Mucosa of descending colon (tissue), 3 donors: ENCODE data around the gene CSHL1. TPM values are rescaled to one million over a fixed set of nuclear protein-coding genes. Genes with fewer than 3 reads are reported as not detected.
A peak's percentile ranks its signal among the peaks of the same experiment; 100 is the strongest.
"Not testable (repeated sequence)": the region's sequence is repeated elsewhere in the genome, so short reads cannot be mapped to it uniquely, and the experiment has no call there.

Source experiments
- ATAC-seq: fragments of 200-7000 bp; cut with Tn5 transposase; one replicate; pipeline ENCODE4 v1.9.1; 2020; ENCODE audit warnings: mild to moderate bottlenecking, moderate library complexity
- DNase-seq, 3 donors: peaks; one replicate each; pipeline ENCODE4 v3.0.0-alpha.2; 2020
- H3K36me3 ChIP-seq: fragments of 200-600 bp; one replicate; pipeline ENCODE4 v1.8.0; 2021; ENCODE audit warnings: low read depth, mild to moderate bottlenecking
- H3K4me1 ChIP-seq: fragments of 200-600 bp; one replicate; pipeline ENCODE4 v1.8.0; 2021; ENCODE audit warnings: low read depth, mild to moderate bottlenecking
- H3K4me3 ChIP-seq: fragments of 200-600 bp; one replicate; pipeline ENCODE4 v1.8.0; 2021; ENCODE audit warnings: mild to moderate bottlenecking
- H3K9me3 ChIP-seq: fragments of 200-600 bp; one replicate; pipeline ENCODE4 v1.8.0; 2021; ENCODE audit warnings: mild to moderate bottlenecking
- CTCF ChIP-seq: fragments of 200-600 bp; IDR thresholded peaks from one replicate; pipeline ENCODE4 v1.8.0; 2022; ENCODE audit warnings: antibody characterized with exemption, mild to moderate bottlenecking
- intact Hi-C, 2 donors: fragments of 100-400 bp; cut with DNase I in 1 of 2; cut with micrococcal nuclease in 1 of 2; formaldehyde crosslinking; loops; one replicate each; pipeline versions ENCODE4 v1.11.0 to v1.11.1; 2022; cut with DNase I, micrococcal nuclease
- total RNA-seq, 3 donors: library from RNA; stranded (reverse); fragmentation: NEBNext Ultra II Directional in 2 of 3; extraction: Animal tissue kit (Norgen Biotek cat#: 25700) in 2 of 3; gene quantifications; one replicate each; pipeline versions ENCODE4 v1.2.1 to v1.2.4, GENCODE V29; 2021 to 2023
- donor health status: DM: no; HTN: no; CAD: no; lungs with moderate emphysema.
- donor health status: DM: no; HTN: no; CAD: no.
- donor health status: DM: no; HTN: yes; CAD: no.

The CSHL1 gene
- total RNA-seq, 3 donors from 2014 or later, result not detected

GRCh38 chr17:63880706-63881105 lies 30.4 kb downstream of the CSHL1 start:
- Histone ChIP-seq H3K36me3 (no peaks in the 10 kb centered on the region), H3K9me3 (no peaks in the 10 kb centered on the region), H3K4me3 (no peak overlapping the region), H3K4me1 (no peaks in the 10 kb centered on the region)
- DNase-seq, result no peak
- ATAC-seq, result no peak
- intact Hi-C loops, result no loop called here
- no peak for TF ChIP-seq CTCF

DNA sequence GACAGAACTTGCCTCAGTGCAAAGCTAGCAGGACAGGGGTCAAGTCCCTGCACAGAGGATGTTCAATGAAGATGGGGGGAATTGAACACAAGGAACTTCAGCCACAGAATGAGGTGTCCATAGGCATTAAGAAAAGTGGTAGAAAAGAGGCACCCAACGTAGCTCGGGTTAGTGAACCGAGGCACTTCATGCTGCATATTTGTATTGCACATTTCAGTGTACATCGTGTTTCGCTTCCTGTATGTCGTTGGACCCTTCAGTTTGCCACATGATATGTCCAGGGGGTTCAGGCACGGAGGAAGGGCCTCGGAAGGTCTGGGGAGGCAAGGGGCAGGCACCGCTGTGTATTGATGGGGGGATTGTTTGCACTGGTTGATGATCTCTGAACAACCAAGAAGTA lies 32.6 kb downstream of the CSHL1 start:
- H3K4me3 ChIP-seq, H3K9me3 ChIP-seq, intact Hi-C loops, H3K4me1 ChIP-seq, ATAC-seq, DNase-seq, H3K36me3 ChIP-seq: not testable (repeated sequence)

DNA sequence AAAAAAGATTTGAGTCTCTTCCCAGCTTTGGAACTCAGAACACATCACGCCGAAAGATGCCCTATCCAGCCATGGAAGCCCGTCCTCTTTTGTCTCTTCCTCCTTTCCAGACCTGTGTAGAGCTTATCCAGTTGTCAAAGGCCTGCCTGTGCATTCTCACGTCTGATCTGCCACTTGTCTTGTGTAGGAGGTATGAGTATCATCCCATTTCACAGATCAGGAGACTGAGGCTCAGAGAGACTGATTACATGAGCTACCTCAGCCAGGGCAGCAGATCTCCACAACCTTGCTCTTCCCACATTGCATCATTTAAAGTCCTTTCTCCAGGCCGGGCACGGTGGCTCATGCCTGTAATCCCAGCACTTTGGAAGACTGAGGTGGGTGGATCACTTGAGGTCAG lies 36.4 kb downstream of the CSHL1 start:
- intact Hi-C loops, H3K4me3 ChIP-seq, H3K36me3 ChIP-seq, ATAC-seq, H3K9me3 ChIP-seq, DNase-seq, H3K4me1 ChIP-seq: not testable (repeated sequence)

DNA sequence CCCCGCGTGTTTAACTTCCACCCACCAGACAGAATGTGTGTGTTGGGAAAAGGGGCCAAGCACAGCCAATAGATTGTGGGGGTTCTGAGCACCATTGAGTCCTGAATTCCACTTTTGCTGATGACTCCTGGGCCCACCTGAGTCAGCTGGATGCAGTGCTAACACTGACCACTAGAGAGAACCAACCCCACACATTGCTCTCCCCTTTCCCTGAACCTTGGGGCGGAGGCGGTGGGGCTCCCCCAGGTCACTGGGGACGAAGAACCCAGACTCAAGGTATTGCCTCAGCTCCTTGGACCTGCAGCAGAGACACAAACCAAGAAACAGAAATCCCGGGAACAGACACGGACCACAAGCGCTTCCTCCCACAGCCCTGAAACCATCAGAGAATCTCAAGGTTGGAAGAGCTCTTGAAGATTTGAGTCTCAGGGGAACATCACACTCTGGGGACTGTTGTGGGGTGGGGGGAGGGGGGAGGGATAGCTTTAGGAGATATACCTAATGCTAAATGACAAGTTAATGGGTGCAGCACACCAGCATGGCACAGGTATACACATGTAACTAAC lies 36.9 kb downstream of the CSHL1 start:
- H3K36me3 ChIP-seq, H3K9me3 ChIP-seq, intact Hi-C loops, H3K4me1 ChIP-seq, DNase-seq, H3K4me3 ChIP-seq, ATAC-seq: not testable (repeated sequence)

DNA sequence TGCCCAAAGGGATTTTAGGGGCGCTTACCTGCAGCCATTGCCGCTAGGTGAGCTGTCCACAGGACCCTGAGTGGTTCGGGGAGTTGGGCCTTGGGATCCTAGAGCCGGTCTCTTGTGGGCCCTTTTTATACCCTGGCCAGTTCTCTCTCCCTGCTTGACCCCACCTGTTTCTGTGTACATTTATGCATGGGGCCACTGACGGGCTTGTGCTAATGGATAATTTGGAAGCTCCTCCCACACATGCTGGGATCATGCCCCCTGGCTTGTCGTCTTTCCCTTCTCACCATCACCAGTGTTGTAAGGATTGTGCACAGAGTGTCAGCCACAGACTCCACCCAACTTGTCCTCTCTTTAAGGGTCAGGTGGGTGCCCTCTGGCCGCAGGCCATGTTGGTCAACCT lies 37.5 kb downstream of the CSHL1 start, which contains the start of gene CSH2:
CSH2 (minus strand) TSS at position 101 of the 400 bp plus-strand sequence; CDS start at position 38, 63 bp downstream.
- ATAC-seq, H3K4me3 ChIP-seq, H3K4me1 ChIP-seq, DNase-seq, H3K36me3 ChIP-seq, H3K9me3 ChIP-seq, intact Hi-C loops: not testable (repeated sequence)

DNA sequence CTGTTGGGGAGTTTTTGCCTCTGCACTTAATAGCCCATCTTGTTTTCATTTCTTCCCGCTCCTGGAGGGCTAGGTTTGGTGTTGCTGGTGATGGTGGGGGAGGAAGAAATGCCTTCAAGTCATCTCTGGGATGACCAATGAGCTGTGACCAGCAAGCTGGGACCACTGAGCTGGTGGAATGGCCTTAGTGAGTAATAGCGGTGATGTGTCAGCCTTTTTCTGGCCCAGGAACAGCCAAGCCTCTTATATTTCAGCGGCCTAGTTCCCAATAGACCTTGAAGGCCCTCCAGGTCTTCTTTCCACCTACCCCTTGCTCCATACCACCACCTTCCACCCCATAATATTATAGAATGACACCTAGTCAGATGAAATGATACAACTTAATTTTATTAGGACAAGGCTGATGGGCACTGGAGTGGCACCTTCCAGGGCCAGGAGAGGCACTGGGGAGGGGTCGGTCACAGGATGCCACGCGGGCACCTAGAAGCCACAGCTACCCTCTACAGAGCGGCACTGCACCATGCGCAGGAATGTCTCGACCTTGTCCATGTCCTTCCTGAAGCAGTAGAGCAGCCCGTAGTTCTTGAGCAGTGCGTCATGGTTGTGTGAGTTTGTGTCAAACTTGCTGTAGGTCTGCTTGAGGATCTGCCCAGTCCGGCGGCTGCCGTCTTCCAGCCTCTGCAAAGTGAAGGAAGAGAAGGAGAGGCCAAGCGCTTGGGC lies 39.3 kb downstream of the CSHL1 start:
- H3K36me3 ChIP-seq, ATAC-seq, H3K4me3 ChIP-seq, H3K9me3 ChIP-seq, DNase-seq, intact Hi-C loops, H3K4me1 ChIP-seq: not testable (repeated sequence)

GRCh38 chr17:63870292-63870665 lies 40.8 kb downstream of the CSHL1 start:
- not testable (repeated sequence) for H3K4me1 ChIP-seq, ATAC-seq

GRCh38 chr17:63869491-63870291 lies 41.4 kb downstream of the CSHL1 start:
- ATAC-seq, H3K4me3 ChIP-seq, DNase-seq, H3K9me3 ChIP-seq, H3K4me1 ChIP-seq, H3K36me3 ChIP-seq, intact Hi-C loops: not testable (repeated sequence)

More at GRCh38 chr17:63870292-63870665, 40.8 kb downstream of the CSHL1 start:
- H3K9me3 ChIP-seq, intact Hi-C loops, DNase-seq, H3K36me3 ChIP-seq, H3K4me3 ChIP-seq: not testable (repeated sequence)

GRCh38 chr17:63866625-63867024 lies 44.4 kb downstream of the CSHL1 start:
- H3K36me3 ChIP-seq, H3K9me3 ChIP-seq, intact Hi-C loops, H3K4me1 ChIP-seq, DNase-seq, H3K4me3 ChIP-seq: not testable (repeated sequence)
- ATAC-seq, result peak; percentile 27

Other genes with a start within 250 kb of the CSHL1 start
- gene LIMD2, start 211.1 kb downstream of the CSHL1 start, total RNA-seq, result 10 to 100 TPM in 1 of 3 donors, 1 to 10 TPM in 2; 5.6 to 13.2 (median 8.4) TPM
- gene STRADA, start 169.5 kb downstream of the CSHL1 start, total RNA-seq, result 10 to 100 TPM; 29.1 to 34.0 (median 29.6) TPM
- 100 to 1,000 TPM in 2 of 3 donors, 10 to 100 TPM in 1; 94.9 to 139 (median 128) TPM for gene CCDC47, start 137.7 kb downstream of the CSHL1 start, total RNA-seq
- gene DDX42, start 137.1 kb downstream of the CSHL1 start, total RNA-seq, result 100 to 1,000 TPM in 1 of 3 donors, 10 to 100 TPM in 2; 86.1 to 137 (median 89.9) TPM
- 100 to 1,000 TPM in 1 of 3 donors, 10 to 100 TPM in 2; 73.3 to 151 (median 96.4) TPM for gene PSMC5, start 83.8 kb downstream of the CSHL1 start, total RNA-seq
- 10 to 100 TPM; 26.9 to 48.2 (median 29.4) TPM for gene FTSJ3, start 83.6 kb downstream of the CSHL1 start, total RNA-seq
- gene SMARCD2, start 68.6 kb downstream of the CSHL1 start, total RNA-seq, result 10 to 100 TPM; 76.6 to 82.1 (median 80.4) TPM
- gene CSH2, start 37.6 kb downstream of the CSHL1 start, total RNA-seq, result not detected
- gene GH2, start 29.3 kb downstream of the CSHL1 start, total RNA-seq, result not detected
- not detected for gene CSH1, start 14.7 kb downstream of the CSHL1 start, total RNA-seq
- gene GH1, start 7.6 kb upstream of the CSHL1 start, total RNA-seq, result not detected
- gene CD79B, start 21.1 kb upstream of the CSHL1 start, total RNA-seq, result 1 to 10 TPM in 2 of 3 donors, under 1 TPM in 1; 0.70 to 2.4 (median 1.4) TPM
- gene SCN4A, start 61.7 kb upstream of the CSHL1 start, total RNA-seq, result under 1 TPM; 0.10 to 0.75 (median 0.22) TPM
- gene PRR29, start 87.1 kb upstream of the CSHL1 start, total RNA-seq, result not detected
- gene ICAM2, start 109.4 kb upstream of the CSHL1 start, total RNA-seq, result 10 to 100 TPM in 2 of 3 donors, 1 to 10 TPM in 1; 6.9 to 14.2 (median 10.3) TPM
- gene ERN1, start 218.9 kb upstream of the CSHL1 start, total RNA-seq, result 10 to 100 TPM; 18.4 to 27.1 (median 21.7) TPM